GM23248 (cell line): Measurements from ENCODE around the gene TP53TG5.

ENCODE experiments used
- EZH2 ChIP-seq: fragments of 200-600 bp; sonication (generic); IDR thresholded peaks from 2 replicates; pipeline ENCODE4 v1.6.1; 2018; ENCODE audit warnings: antibody characterized with exemption, mild to moderate bottlenecking; ENCODE audit not compliant: insufficient read depth, poor library complexity, severe bottlenecking
- EZH2phosphoT487 ChIP-seq: fragments of 200-600 bp; sonication (generic); IDR thresholded peaks from 2 replicates; pipeline ENCODE4 v1.6.1; 2018; ENCODE audit warnings: antibody characterized with exemption, moderate library complexity, mild to moderate bottlenecking, low read depth; ENCODE audit not compliant: insufficient read depth

GRCh38 chr20:45392733-45393132 lies 14.6 kb upstream of the TP53TG5 start:
- TF ChIP-seq EZH2 (no peak), EZH2phosphoT487 (no peak)
